ENCODE measurements around the gene PRKAR2B.

PRKAR2B gene

DNA sequence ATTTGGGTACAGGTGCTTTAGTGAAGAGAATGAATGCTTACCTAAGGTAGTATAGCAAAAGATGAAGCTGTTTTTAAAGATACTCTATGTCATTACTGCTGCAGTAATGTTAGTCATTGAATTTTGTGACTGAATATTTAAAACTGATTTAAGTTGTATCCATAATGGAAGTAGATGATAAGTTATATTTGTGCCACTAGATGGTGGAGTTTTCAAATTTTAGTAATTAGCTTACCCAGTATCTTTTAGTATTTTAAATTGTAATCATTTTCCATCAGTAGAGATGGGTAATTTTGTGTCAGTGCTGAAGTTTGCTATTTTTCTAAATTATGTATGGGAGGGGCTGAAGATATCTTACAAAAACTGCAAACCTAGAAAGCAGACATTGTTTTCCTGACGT is 149.5 kb downstream of the PRKAR2B start:
- H3K4me3 ChIP-seq (ENCODE audit: low read length) = no peak overlapping the region
- TF ChIP-seq ZNF274 (IDR thresholded peaks at IDR 0.05; ENCODE audit: low read depth, low read length) = no peak

DNA sequence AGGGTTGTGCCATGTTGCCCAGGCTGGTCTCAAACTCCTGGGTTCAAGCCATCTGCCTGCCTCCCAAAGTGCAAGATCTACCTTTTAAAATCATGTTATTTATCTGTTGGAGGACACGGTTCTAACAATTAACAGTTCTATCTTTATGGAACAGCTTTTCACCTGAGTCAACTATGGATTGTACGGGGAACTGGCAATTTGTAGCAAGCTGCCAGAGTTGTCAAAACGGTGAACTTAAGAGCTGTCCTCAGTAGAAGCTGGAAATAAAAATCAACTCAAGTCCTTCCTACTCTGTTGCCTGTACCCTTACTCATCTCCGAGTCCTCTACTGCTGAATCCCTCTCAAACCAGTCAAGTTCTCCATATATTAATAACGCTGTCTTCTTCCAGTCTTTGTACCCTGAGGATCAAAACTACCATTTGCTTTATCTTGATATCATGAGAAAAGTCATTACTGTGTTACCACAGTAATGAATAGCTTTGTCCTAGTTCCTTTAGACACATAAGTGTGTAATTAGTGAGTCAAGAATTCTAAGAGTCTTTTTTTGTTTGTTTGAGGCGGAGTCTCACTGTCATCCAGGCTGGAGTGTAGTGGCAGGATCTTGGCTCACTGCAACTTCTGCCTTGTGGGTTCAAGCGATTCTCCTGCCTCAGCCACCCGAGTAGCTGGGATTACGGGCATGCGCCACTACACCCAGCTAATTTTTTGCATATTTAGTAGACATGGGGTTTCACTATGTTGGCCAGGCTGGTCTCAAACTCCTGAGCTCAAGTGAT is 152.5 kb downstream of the PRKAR2B start:
- H3K4me3 ChIP-seq (ENCODE audit: low read length) = no peak overlapping the region
- TF ChIP-seq ZNF274 (IDR thresholded peaks at IDR 0.05; ENCODE audit: low read depth, low read length) = no peak

DNA sequence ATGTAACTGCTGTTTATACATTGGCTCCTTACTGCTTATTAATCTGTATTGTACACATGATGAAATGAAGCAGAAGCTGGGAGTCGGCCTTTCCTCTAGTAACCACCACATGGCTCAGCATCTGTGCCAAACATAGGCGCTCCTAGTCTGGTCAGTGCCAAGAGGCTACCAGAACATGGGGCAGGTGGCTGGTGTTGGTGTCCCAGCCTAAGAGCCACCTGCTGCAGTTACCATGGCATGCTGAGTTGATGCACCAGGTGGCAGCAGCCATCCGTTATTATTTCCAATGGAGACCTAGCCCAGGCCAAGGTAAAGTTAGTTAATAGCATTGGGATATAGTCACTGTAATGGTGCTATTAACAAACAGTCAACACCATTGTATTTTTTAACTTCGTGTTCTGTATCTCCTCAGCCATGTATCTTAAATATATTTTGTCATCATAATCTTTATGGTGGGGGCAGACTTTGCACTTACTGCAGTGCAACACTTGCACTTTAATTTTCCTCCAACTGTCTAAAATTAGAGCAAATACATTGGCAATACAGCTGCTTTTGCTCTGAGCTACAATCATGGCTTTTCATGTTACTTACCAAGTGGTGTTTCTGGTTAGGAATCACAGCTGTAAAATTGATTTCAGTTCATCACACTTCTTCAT is 157.4 kb downstream of the PRKAR2B start:
- H3K4me3 ChIP-seq (ENCODE audit: low read length) = no peak overlapping the region
- no peak for TF ChIP-seq ZNF274 (IDR thresholded peaks at IDR 0.05; ENCODE audit: low read depth, low read length)

DNA sequence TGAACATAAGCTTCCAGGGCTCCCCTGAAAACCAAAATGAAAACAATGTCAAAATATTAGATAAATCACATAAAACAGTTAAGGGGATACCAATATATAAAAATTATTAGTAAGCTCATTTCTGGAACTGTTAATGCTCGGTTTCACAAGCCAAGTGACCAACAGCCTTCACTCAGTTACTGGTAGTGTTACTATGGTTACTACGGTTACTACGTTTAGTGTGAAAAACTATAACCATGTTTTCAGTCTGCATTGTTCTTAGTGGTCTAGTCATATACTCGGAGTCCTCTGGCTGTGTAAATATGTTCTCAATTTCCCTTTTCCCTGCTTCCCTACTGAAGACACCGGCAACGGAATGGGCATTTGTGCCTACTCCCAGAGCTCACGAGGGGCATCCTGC is 159.1 kb downstream of the PRKAR2B start:
- TF ChIP-seq ZNF274 (IDR thresholded peaks at IDR 0.05; ENCODE audit: low read depth, low read length) = no peak
- no peak overlapping the region for H3K4me3 ChIP-seq (ENCODE audit: low read length)

DNA sequence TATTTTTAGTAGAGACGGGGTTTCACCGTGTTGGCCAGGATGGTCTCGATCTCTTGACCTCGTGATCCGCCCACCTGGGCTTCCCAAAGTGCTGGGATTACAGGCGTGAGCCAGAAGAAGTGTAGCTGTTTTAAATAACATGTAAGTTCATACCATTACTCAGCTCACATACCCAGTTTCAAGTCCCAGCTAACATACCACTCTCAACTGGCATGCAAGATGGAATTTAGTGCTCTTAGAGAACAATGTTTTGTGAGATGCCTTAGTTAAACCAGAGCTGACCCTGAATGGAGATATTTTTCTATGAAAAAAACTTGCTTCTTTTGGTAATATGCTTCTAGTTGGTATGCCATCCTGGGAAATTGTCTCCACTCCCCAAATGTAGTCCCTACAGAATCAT is 161.6 kb downstream of the PRKAR2B start:
- no peak for TF ChIP-seq ZNF274 (IDR thresholded peaks at IDR 0.05; ENCODE audit: low read depth, low read length)
- no peak overlapping the region for H3K4me3 ChIP-seq (ENCODE audit: low read length)

DNA sequence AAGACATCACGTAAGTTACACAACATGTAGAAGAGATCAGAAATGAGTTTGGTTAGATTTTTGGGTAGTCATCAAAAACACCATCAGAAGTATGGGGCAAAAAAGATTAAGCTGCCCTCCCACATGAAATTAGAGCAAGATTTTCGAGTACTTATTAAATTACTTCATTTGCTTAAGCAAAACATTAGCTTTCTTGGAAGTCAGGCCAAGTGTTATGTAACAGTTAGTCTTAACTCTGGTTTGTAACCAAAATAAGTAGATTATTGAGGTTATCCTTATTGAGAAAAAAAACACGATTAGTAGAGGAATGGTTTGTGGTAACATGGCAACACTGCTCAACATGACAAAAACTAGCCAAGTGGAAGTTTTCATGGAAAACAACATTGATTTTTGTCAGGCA is 162.2 kb downstream of the PRKAR2B start:
- no peak overlapping the region for H3K4me3 ChIP-seq (ENCODE audit: low read length)
- no peak for TF ChIP-seq ZNF274 (IDR thresholded peaks at IDR 0.05; ENCODE audit: low read depth, low read length)

DNA sequence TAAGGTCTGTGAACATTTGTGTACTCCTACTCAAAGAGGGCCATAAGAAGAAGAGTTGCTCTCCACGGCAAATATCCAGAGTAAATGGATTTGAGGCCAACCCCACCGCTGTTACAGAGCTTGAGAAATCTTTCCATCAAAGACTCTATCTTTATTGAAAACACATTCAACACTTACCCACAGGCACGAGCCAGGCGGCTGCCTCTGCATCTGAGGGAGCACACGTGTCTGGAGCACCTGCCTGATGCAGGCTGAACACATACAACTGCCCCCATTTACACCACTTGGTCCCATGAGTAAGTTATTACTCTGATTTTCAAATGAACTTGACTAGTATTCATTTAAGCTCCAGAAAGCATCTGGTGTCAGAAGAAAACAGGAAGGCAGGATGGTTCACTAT is 163.0 kb downstream of the PRKAR2B start:
- TF ChIP-seq ZNF274 (IDR thresholded peaks at IDR 0.05; ENCODE audit: low read depth, low read length) = no peak
- no peak overlapping the region for H3K4me3 ChIP-seq (ENCODE audit: low read length)

DNA sequence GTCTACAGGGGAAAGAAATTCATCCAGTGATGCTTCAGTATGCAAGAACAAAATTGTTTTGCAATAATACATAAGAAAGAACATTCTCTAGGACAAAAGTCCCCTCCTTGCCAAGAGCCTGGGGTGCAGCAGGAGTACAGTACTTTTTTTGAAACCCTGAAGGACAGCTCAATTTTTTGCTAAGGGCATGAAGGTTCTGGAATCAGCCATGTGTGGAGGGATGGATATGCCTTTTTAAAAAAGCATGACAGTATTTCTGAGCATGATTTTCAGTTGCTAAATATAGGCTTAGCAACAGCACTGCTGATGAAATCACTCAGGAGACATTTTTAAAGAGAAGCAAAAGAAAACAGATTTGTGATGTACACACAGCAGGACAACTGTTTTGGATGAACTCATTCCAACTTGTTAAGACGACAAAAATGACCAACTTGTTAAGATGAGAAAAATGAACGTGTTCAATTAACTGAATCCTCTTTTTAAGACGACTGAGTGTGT is 163.6 kb downstream of the PRKAR2B start:
- no peak for TF ChIP-seq ZNF274 (IDR thresholded peaks at IDR 0.05; ENCODE audit: low read depth, low read length)
- no peak overlapping the region for H3K4me3 ChIP-seq (ENCODE audit: low read length)

DNA sequence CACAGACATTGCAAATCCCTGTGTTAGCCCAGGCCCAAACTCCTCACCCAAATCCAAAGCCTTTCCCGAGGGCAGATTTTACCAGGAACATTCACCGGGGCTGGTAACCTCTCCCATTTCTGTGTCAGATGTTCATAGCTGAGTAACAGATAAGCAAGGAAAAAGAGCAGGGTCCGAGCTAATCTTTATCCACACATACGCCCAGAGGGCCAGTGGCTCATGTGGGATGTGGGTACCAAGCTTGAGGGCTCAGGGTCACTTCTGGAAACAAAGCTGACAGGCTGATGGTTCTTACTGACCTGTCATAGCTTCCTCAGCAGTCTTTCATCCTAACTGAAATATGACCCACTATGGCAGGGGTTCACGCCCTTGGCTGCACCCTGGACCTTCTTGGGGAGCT is 164.1 kb downstream of the PRKAR2B start:
- H3K4me3 ChIP-seq (ENCODE audit: low read length) = no peak overlapping the region
- TF ChIP-seq ZNF274 (IDR thresholded peaks at IDR 0.05; ENCODE audit: low read depth, low read length) = no peak

DNA sequence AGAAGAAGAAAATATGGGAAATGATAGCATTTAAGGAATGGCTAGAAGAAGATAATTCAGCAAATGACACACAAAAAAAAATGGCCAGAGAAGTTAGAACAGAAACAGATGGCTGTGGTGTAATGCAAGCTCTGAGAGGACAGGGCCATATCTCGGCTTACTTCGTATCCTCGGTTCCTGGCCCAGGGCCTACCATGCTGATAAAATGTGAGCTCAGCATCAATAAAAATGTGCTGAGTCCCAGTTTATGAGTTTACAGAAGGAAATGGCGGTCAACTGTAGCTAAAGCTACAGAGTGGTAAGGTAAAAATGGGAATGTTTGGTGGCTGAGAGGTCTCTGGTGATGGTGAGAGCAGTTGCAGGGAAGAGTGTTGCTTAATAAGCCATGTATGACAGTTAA is 165.1 kb downstream of the PRKAR2B start:
- no peak for TF ChIP-seq ZNF274 (IDR thresholded peaks at IDR 0.05; ENCODE audit: low read depth, low read length)
- H3K4me3 ChIP-seq (ENCODE audit: low read length) = no peak overlapping the region

DNA sequence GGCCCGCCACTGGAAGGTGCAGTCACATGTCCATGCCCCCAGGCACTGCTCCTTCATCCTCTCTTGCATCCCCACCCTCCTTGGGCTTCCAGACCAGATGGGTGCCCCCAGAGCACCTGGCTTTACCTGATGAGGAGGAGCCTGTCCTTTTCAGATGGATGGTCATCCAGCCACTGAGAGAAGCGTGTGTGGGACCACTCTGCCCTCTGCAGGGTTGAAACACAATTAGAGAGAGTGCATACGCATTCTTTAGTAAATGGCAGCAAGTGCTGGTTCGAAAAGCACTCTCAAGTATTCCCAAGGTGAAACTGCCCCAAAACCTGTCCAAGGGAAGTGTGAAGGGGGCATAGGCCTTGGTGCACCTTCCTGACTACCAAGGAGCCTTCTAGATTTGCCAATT is 165.9 kb downstream of the PRKAR2B start:
- H3K4me3 ChIP-seq (ENCODE audit: low read length) = no peak overlapping the region
- TF ChIP-seq ZNF274 (IDR thresholded peaks at IDR 0.05; ENCODE audit: low read depth, low read length) = no peak

Measured in GM08714 (cell line).